Activated gamma-delta T cell treated with anti-CD3 and anti-CD28 coated beads, Interleukin-2, amount 50 U/mL, for 16 hours (primary cell): ENCODE measurements around the gene ORC6.
"Not testable (repeated sequence)": the region's sequence is repeated elsewhere in the genome, so short reads cannot be mapped to it uniquely, and the experiment has no call there.

Experiments
- DNase-seq: peaks from one replicate; pipeline ENCODE4 v3.0.0-alpha.2; 2020; ENCODE audit warnings: low read depth

ORC6 gene

GRCh38 chr16:46689365-46690280 lies at the start of gene ORC6:
TSS of gene ORC6 (plus strand) at chr16:46689659. CDS start at chr16:46689706, 47 bp downstream.
- DNase-seq: peak; percentile 97

GRCh38 chr16:46648656-46649055 lies 40.8 kb upstream of the ORC6 start:
- DNase-seq: no peak

GRCh38 chr16:46649588-46650253 lies 39.7 kb upstream of the ORC6 start:
- DNase-seq: no peak

- no peak for DNase-seq
Measured at GRCh38 chr16:46650254-46650623, 39.2 kb upstream of the ORC6 start.

GRCh38 chr16:46651305-46651704 lies 38.2 kb upstream of the ORC6 start:
- no peak for DNase-seq

GRCh38 chr16:46658925-46659324 lies 30.5 kb upstream of the ORC6 start:
- no peak for DNase-seq

GRCh38 chr16:46662123-46662522 lies 27.3 kb upstream of the ORC6 start:
- no peak for DNase-seq

- no peak for DNase-seq
Measured at GRCh38 chr16:46673320-46674013, 16.0 kb upstream of the ORC6 start.

GRCh38 chr16:46677943-46678342 lies 11.5 kb upstream of the ORC6 start:
- not testable (repeated sequence) for DNase-seq

GRCh38 chr16:46681867-46682266 lies 7.6 kb upstream of the ORC6 start:
- not testable (repeated sequence) for DNase-seq

GRCh38 chr16:46686815-46687473 lies 2.5 kb upstream of the ORC6 start:
- no peak for DNase-seq

GRCh38 chr16:46687486-46687885 lies 2.0 kb upstream of the ORC6 start:
- DNase-seq: no peak

- no peak for DNase-seq
Measured at GRCh38 chr16:46688101-46688653, 1.3 kb upstream of the ORC6 start.

GRCh38 chr16:46688654-46689364 lies 650 bp upstream of the ORC6 start, which contains the start of gene VPS35:
TSS of gene VPS35 (minus strand) at chr16:46689178. CDS start at chr16:46689133, 45 bp downstream.
- peak; percentile 100 for DNase-seq

- DNase-seq: no peak
Measured at GRCh38 chr16:46690281-46691178, 1.1 kb downstream of the ORC6 start.

- no peak for DNase-seq
Measured at GRCh38 chr16:46691726-46692125, 2.3 kb downstream of the ORC6 start.

GRCh38 chr16:46693598-46693997 lies 4.1 kb downstream of the ORC6 start:
- no peak for DNase-seq

GRCh38 chr16:46695937-46696336 lies 6.5 kb downstream of the ORC6 start:
- DNase-seq: no peak

GRCh38 chr16:46696957-46697356 lies 7.5 kb downstream of the ORC6 start:
- no peak for DNase-seq

GRCh38 chr16:46700048-46700447 lies 10.6 kb downstream of the ORC6 start:
- DNase-seq: no peak
